ENCODE results near the gene ARHGAP24. TPM values are rescaled to one million over a fixed set of nuclear protein-coding genes. Genes with fewer than 3 reads are reported as not detected.
A peak's percentile ranks its signal among the peaks of the same experiment; 100 is the strongest.

ARHGAP24 gene
- total RNA-seq, 1 donor from 2014 or later: 61.1 TPM

- Histone ChIP-seq H3K9ac (ENCODE audit: low read depth in 1 of 3, low read length in 3 of 3) (no peak overlapping the region), H3K36me3 (ENCODE audit: control insufficient read depth in 3 of 3, insufficient read depth in 3 of 3, low read length in 3 of 3) (no peaks in the 10 kb centered on the region), H3K27ac (ENCODE audit: low read depth, low read length) (no peak overlapping the region), H3K27me3 (ENCODE audit: control insufficient read depth in 3 of 3, insufficient read depth in 3 of 3, low read length in 3 of 3) (no peaks in the 10 kb centered on the region), H3K9me3 (ENCODE audit: control insufficient read depth in 3 of 3, low read length in 3 of 3) (no peaks in the 10 kb centered on the region), H3K4me3 (ENCODE audit: low read length in 3 of 3) (no peak overlapping the region), H3K4me1 (ENCODE audit: control insufficient read depth in 3 of 3, insufficient read depth in 3 of 3, low read length in 3 of 3) (peaks cover 0 to 2% (median 0%) of the 10 kb centered on the region in 3 donors)
Measured at GRCh38 chr4:85448906-85449890, 25.8 kb upstream of the ARHGAP24 start.

- Histone ChIP-seq H3K4me1 (ENCODE audit: control insufficient read depth in 3 of 3, insufficient read depth in 3 of 3, low read length in 3 of 3) (peaks cover 0 to 2% (median 0%) of the 10 kb centered on the region in 3 donors), H3K9ac (ENCODE audit: low read depth in 1 of 3, low read length in 3 of 3) (no peak overlapping the region), H3K36me3 (ENCODE audit: control insufficient read depth in 3 of 3, insufficient read depth in 3 of 3, low read length in 3 of 3) (no peaks in the 10 kb centered on the region), H3K4me3 (ENCODE audit: low read length in 3 of 3) (no peak overlapping the region), H3K9me3 (ENCODE audit: control insufficient read depth in 3 of 3, low read length in 3 of 3) (no peaks in the 10 kb centered on the region), H3K27me3 (ENCODE audit: control insufficient read depth in 3 of 3, insufficient read depth in 3 of 3, low read length in 3 of 3) (no peaks in the 10 kb centered on the region), H3K27ac (ENCODE audit: low read depth, low read length) (no peak overlapping the region)
Measured at GRCh38 chr4:85452058-85452731, 22.8 kb upstream of the ARHGAP24 start.

GRCh38 chr4:85455942-85456341 lies 19.0 kb upstream of the ARHGAP24 start:
- H3K27me3 ChIP-seq (ENCODE audit: control insufficient read depth in 3 of 3, insufficient read depth in 3 of 3, low read length in 3 of 3): no peaks in the 10 kb centered on the region
- no peaks in the 10 kb centered on the region for H3K9me3 ChIP-seq (ENCODE audit: control insufficient read depth in 3 of 3, low read length in 3 of 3)
- H3K4me1 ChIP-seq (ENCODE audit: control insufficient read depth in 3 of 3, insufficient read depth in 3 of 3, low read length in 3 of 3): peaks cover 0 to 2% (median 0%) of the 10 kb centered on the region in 3 donors
- H3K9ac ChIP-seq (ENCODE audit: low read depth in 1 of 3, low read length in 3 of 3): no peak overlapping the region
- H3K36me3 ChIP-seq (ENCODE audit: control insufficient read depth in 3 of 3, insufficient read depth in 3 of 3, low read length in 3 of 3): no peaks in the 10 kb centered on the region
- H3K4me3 ChIP-seq (ENCODE audit: low read length in 3 of 3): no peak overlapping the region
- no peak overlapping the region for H3K27ac ChIP-seq (ENCODE audit: low read depth, low read length)

GRCh38 chr4:85457752-85458467 lies 17.0 kb upstream of the ARHGAP24 start:
- H3K4me3 ChIP-seq (ENCODE audit: low read length in 3 of 3): no peak overlapping the region
- H3K36me3 ChIP-seq (ENCODE audit: control insufficient read depth in 3 of 3, insufficient read depth in 3 of 3, low read length in 3 of 3): no peaks in the 10 kb centered on the region
- no peak overlapping the region for H3K9ac ChIP-seq (ENCODE audit: low read depth in 1 of 3, low read length in 3 of 3)
- no peaks in the 10 kb centered on the region for H3K9me3 ChIP-seq (ENCODE audit: control insufficient read depth in 3 of 3, low read length in 3 of 3)
- H3K27ac ChIP-seq (ENCODE audit: low read depth, low read length): no peak overlapping the region
- H3K27me3 ChIP-seq (ENCODE audit: control insufficient read depth in 3 of 3, insufficient read depth in 3 of 3, low read length in 3 of 3): no peaks in the 10 kb centered on the region
- no peaks in the 10 kb centered on the region for H3K4me1 ChIP-seq (ENCODE audit: control insufficient read depth in 3 of 3, insufficient read depth in 3 of 3, low read length in 3 of 3)

GRCh38 chr4:85459736-85460135 lies 15.2 kb upstream of the ARHGAP24 start:
- H3K4me1 ChIP-seq (ENCODE audit: control insufficient read depth in 3 of 3, insufficient read depth in 3 of 3, low read length in 3 of 3): no peaks in the 10 kb centered on the region
- no peak overlapping the region for H3K4me3 ChIP-seq (ENCODE audit: low read length in 3 of 3)
- no peak overlapping the region for H3K27ac ChIP-seq (ENCODE audit: low read depth, low read length)
- no peaks in the 10 kb centered on the region for H3K27me3 ChIP-seq (ENCODE audit: control insufficient read depth in 3 of 3, insufficient read depth in 3 of 3, low read length in 3 of 3)
- H3K9ac ChIP-seq (ENCODE audit: low read depth in 1 of 3, low read length in 3 of 3): no peak overlapping the region
- H3K36me3 ChIP-seq (ENCODE audit: control insufficient read depth in 3 of 3, insufficient read depth in 3 of 3, low read length in 3 of 3): no peaks in the 10 kb centered on the region
- no peaks in the 10 kb centered on the region for H3K9me3 ChIP-seq (ENCODE audit: control insufficient read depth in 3 of 3, low read length in 3 of 3)

GRCh38 chr4:85474356-85474755 lies 594 bp upstream of the ARHGAP24 start:
- H3K27me3 ChIP-seq (ENCODE audit: control insufficient read depth in 3 of 3, insufficient read depth in 3 of 3, low read length in 3 of 3): no peaks in the 10 kb centered on the region
- H3K36me3 ChIP-seq (ENCODE audit: control insufficient read depth in 3 of 3, insufficient read depth in 3 of 3, low read length in 3 of 3): no peaks in the 10 kb centered on the region
- H3K9me3 ChIP-seq (ENCODE audit: control insufficient read depth in 3 of 3, low read length in 3 of 3): no peaks in the 10 kb centered on the region
- peaks cover 3 to 6% (median 4%) of the 10 kb centered on the region in 3 donors for H3K4me1 ChIP-seq (ENCODE audit: control insufficient read depth in 3 of 3, insufficient read depth in 3 of 3, low read length in 3 of 3)
- H3K4me3 ChIP-seq (ENCODE audit: low read length in 3 of 3): peak overlapping the region; percentile 68 to 72 (median 70)
- peak overlapping the region in 1 of 3 donors; percentile 75 for H3K9ac ChIP-seq (ENCODE audit: low read depth in 1 of 3, low read length in 3 of 3)
- H3K27ac ChIP-seq (ENCODE audit: low read depth, low read length): peak overlapping the region; percentile 64

- no peaks in the 10 kb centered on the region for H3K36me3 ChIP-seq (ENCODE audit: control insufficient read depth in 3 of 3, insufficient read depth in 3 of 3, low read length in 3 of 3)
- H3K27ac ChIP-seq (ENCODE audit: low read depth, low read length): no peak overlapping the region
- no peaks in the 10 kb centered on the region for H3K9me3 ChIP-seq (ENCODE audit: control insufficient read depth in 3 of 3, low read length in 3 of 3)
- H3K27me3 ChIP-seq (ENCODE audit: control insufficient read depth in 3 of 3, insufficient read depth in 3 of 3, low read length in 3 of 3): no peaks in the 10 kb centered on the region
- no peak overlapping the region for H3K9ac ChIP-seq (ENCODE audit: low read depth in 1 of 3, low read length in 3 of 3)
- H3K4me1 ChIP-seq (ENCODE audit: control insufficient read depth in 3 of 3, insufficient read depth in 3 of 3, low read length in 3 of 3): peaks cover 3 to 6% (median 4%) of the 10 kb centered on the region in 3 donors
- H3K4me3 ChIP-seq (ENCODE audit: low read length in 3 of 3): peak overlapping the region; percentile 65 to 72 (median 70)
Measured at GRCh38 chr4:85475631-85476233, 782 bp downstream of the ARHGAP24 start.

GRCh38 chr4:85476381-85476780 lies 1.4 kb downstream of the ARHGAP24 start:
- H3K27ac ChIP-seq (ENCODE audit: low read depth, low read length): no peak overlapping the region
- peak overlapping the region in 1 of 3 donors; percentile 5 for H3K9ac ChIP-seq (ENCODE audit: low read depth in 1 of 3, low read length in 3 of 3)

GRCh38 chr4:85477534-85477933 lies 2.6 kb downstream of the ARHGAP24 start:
- H3K9me3 ChIP-seq (ENCODE audit: control insufficient read depth in 3 of 3, low read length in 3 of 3): no peaks in the 10 kb centered on the region
- H3K4me1 ChIP-seq (ENCODE audit: control insufficient read depth in 3 of 3, insufficient read depth in 3 of 3, low read length in 3 of 3): peaks cover 3 to 6% (median 4%) of the 10 kb centered on the region in 3 donors
- H3K9ac ChIP-seq (ENCODE audit: low read depth in 1 of 3, low read length in 3 of 3): no peak overlapping the region
- H3K36me3 ChIP-seq (ENCODE audit: control insufficient read depth in 3 of 3, insufficient read depth in 3 of 3, low read length in 3 of 3): no peaks in the 10 kb centered on the region
- H3K27me3 ChIP-seq (ENCODE audit: control insufficient read depth in 3 of 3, insufficient read depth in 3 of 3, low read length in 3 of 3): no peaks in the 10 kb centered on the region
- H3K4me3 ChIP-seq (ENCODE audit: low read length in 3 of 3): peak overlapping the region; percentile 7 to 61 (median 44)
- H3K27ac ChIP-seq (ENCODE audit: low read depth, low read length): no peak overlapping the region

More at GRCh38 chr4:85476381-85476780, 1.4 kb downstream of the ARHGAP24 start:
- Histone ChIP-seq H3K4me3 (ENCODE audit: low read length in 3 of 3) (peak overlapping the region in 1 of 3 donors; percentile 61), H3K9me3 (ENCODE audit: control insufficient read depth in 3 of 3, low read length in 3 of 3) (no peaks in the 10 kb centered on the region), H3K36me3 (ENCODE audit: control insufficient read depth in 3 of 3, insufficient read depth in 3 of 3, low read length in 3 of 3) (no peaks in the 10 kb centered on the region), H3K27me3 (ENCODE audit: control insufficient read depth in 3 of 3, insufficient read depth in 3 of 3, low read length in 3 of 3) (no peaks in the 10 kb centered on the region), H3K4me1 (ENCODE audit: control insufficient read depth in 3 of 3, insufficient read depth in 3 of 3, low read length in 3 of 3) (peaks cover 3 to 6% (median 4%) of the 10 kb centered on the region in 3 donors)
